Globus pallidus (tissue), 1 donor: ENCODE results near the gene BRCA2.
A peak's percentile ranks its signal among the peaks of the same experiment; 100 is the strongest.

Experiments
- DNase-seq: peaks from one replicate; pipeline ENCODE4 v3.0.0-alpha.2; 2015; ENCODE audit warnings: low spot score

BRCA2 gene

GRCh38 chr13:32315238-32316027 lies at the start of gene BRCA2, which contains the start of gene ZAR1L:
Gene BRCA2 (plus strand): TSS chr13:32315508. CDS start chr13:32316461, 953 bp downstream.
Gene ZAR1L (minus strand): TSS chr13:32315363. CDS start chr13:32311925, 3,438 bp downstream.
- DNase-seq: peak; percentile 83

GRCh38 chr13:32265726-32266125 lies 49.6 kb upstream of the BRCA2 start:
- no peak for DNase-seq

GRCh38 chr13:32266130-32266529 lies 49.2 kb upstream of the BRCA2 start:
- DNase-seq: no peak

- DNase-seq: no peak
Measured at GRCh38 chr13:32267836-32268439, 47.4 kb upstream of the BRCA2 start.

GRCh38 chr13:32272021-32272683 lies 43.2 kb upstream of the BRCA2 start:
- DNase-seq: no peak

- DNase-seq: no peak
Measured at GRCh38 chr13:32277839-32278238, 37.5 kb upstream of the BRCA2 start.

GRCh38 chr13:32278426-32278825 lies 36.9 kb upstream of the BRCA2 start:
- no peak for DNase-seq

- no peak for DNase-seq
Measured at GRCh38 chr13:32281096-32281495, 34.2 kb upstream of the BRCA2 start.

- DNase-seq: no peak
Measured at GRCh38 chr13:32282096-32282711, 33.1 kb upstream of the BRCA2 start.

GRCh38 chr13:32284927-32285632 lies 30.2 kb upstream of the BRCA2 start:
- DNase-seq: peak; percentile 9

GRCh38 chr13:32285633-32285965 lies 29.7 kb upstream of the BRCA2 start:
- DNase-seq: no peak

GRCh38 chr13:32297206-32297605 lies 18.1 kb upstream of the BRCA2 start:
- no peak for DNase-seq

GRCh38 chr13:32298695-32299094 lies 16.6 kb upstream of the BRCA2 start:
- DNase-seq: no peak

GRCh38 chr13:32299893-32300292 lies 15.4 kb upstream of the BRCA2 start:
- DNase-seq: no peak

GRCh38 chr13:32300406-32300805 lies 14.9 kb upstream of the BRCA2 start:
- DNase-seq: no peak

GRCh38 chr13:32300920-32301319 lies 14.4 kb upstream of the BRCA2 start:
- no peak for DNase-seq

- no peak for DNase-seq
Measured at GRCh38 chr13:32302461-32302860, 12.8 kb upstream of the BRCA2 start.

GRCh38 chr13:32305646-32306045 lies 9.7 kb upstream of the BRCA2 start:
- DNase-seq: no peak

- no peak for DNase-seq
Measured at GRCh38 chr13:32309312-32310133, 5.8 kb upstream of the BRCA2 start.

GRCh38 chr13:32310134-32310706 lies 5.1 kb upstream of the BRCA2 start:
- peak; percentile 52 for DNase-seq
